HepG2 (cell line): Measurements from ENCODE around the gene CLDN10. TPM values are rescaled to one million over a fixed set of nuclear protein-coding genes. Genes with fewer than 3 reads are reported as not detected.

Source experiments
- ATAC-seq: fragments of 200-7000 bp; cut with Tn5 transposase; 3 replicates; pipeline ENCODE4 v1.9.1; 2020; ENCODE audit warnings: mild to moderate bottlenecking, moderate library complexity
- BruUV-seq: library from RNA; stranded (reverse); fragments of 400-500 nt; replicated peaks from 2 replicates; lab custom pipeline; 2021; lab: Mats Ljungman, UMichigan
- CTCF ChIA-PET: fragments of 300-600 bp; formaldehyde crosslinking; extraction: SDS; loops from one replicate; lab custom pipeline; 2021; ENCODE audit warnings: low total read pairs, inconsistent platforms, low intra/inter-chr PET ratio; lab: Yijun Ruan, JAX
- POLR2A ChIA-PET: fragments of 350-600 bp; sonication (Branson Sonifier 250); formaldehyde crosslinking; loops from one replicate; lab custom pipeline; 2020; ENCODE audit warnings: antibody characterized with exemption, inconsistent platforms; lab: Yijun Ruan, JAX
- DNase-seq: peaks from one replicate; pipeline ENCODE4 v3.0.0-alpha.2; 2015; ENCODE audit warnings: low spot score
- FAIRE-seq: peaks from 3 replicates; lab custom pipeline; 2011; peaks lifted over from hg19 to GRCh38; lab: Jason Lieb, UNC
- H2AFZ ChIP-seq: one replicate; pipeline ENCODE4 v1.6.1; 2011; ENCODE audit warnings: low read length, inconsistent platforms
- H3K27ac ChIP-seq: fragments of 300-600 bp; 3 replicates; pipeline ENCODE4 v1.8.0; 2011; ENCODE audit warnings: mixed run types, mild to moderate bottlenecking, mixed read lengths, low read length, inconsistent platforms; ENCODE audit not compliant: insufficient read depth; ENCODE audit errors: extremely low read length
- H3K27me3 ChIP-seq, 2 experiments: fragments of 200-600 bp in 1 of 2; 2 replicates in 1 of 2; 3 replicates in 1 of 2; pipeline versions ENCODE4 v1.6.0 to v1.8.0; 2011; ENCODE audit warnings: low read length in 2 of 2, mild to moderate bottlenecking in 2 of 2, moderate library complexity in 2 of 2, inconsistent platforms in 1 of 2; ENCODE audit not compliant: insufficient read depth in 2 of 2, control insufficient read depth in 1 of 2
- H3K36me3 ChIP-seq, 2 experiments: fragments of 200-600 bp in 1 of 2; replicated peaks in 1 of 2; 2 replicates in 1 of 2; 3 replicates in 1 of 2; pipeline versions ENCODE4 v1.5.1 to v1.8.0; 2011; ENCODE audit warnings: low read length in 2 of 2, inconsistent platforms in 1 of 2; ENCODE audit not compliant: insufficient read depth in 2 of 2, control insufficient read depth in 1 of 2
- H3K4me1 ChIP-seq: 2 replicates; pipeline ENCODE4 v1.5.1; 2012; ENCODE audit warnings: low read length, inconsistent platforms; ENCODE audit not compliant: insufficient read depth
- H3K4me2 ChIP-seq: 2 replicates; pipeline ENCODE4 v1.6.0; 2011; ENCODE audit warnings: low read depth, low read length, inconsistent platforms
- H3K4me3 ChIP-seq, 3 experiments: fragments of 200-600 bp in 1 of 3; sonication (generic), shearing (Covaris generic) in 1 of 3; replicated peaks in 1 of 3; 2 replicates each; pipeline ENCODE4 v1.5.1; 2011 to 2016; ENCODE audit warnings: low read length in 3 of 3, inconsistent platforms in 2 of 3, low read depth in 2 of 3, mild to moderate bottlenecking in 2 of 3, control low read depth in 1 of 3, mixed read lengths in 1 of 3; ENCODE audit not compliant: insufficient read depth in 1 of 3
- H3K79me2 ChIP-seq: one replicate; pipeline ENCODE4 v1.6.1; 2011; ENCODE audit warnings: low read length, inconsistent platforms; ENCODE audit not compliant: insufficient read depth
- H3K9ac ChIP-seq: 2 replicates; pipeline ENCODE4 v1.6.0; 2011; ENCODE audit warnings: mild to moderate bottlenecking, low read depth, low read length, inconsistent platforms; ENCODE audit not compliant: insufficient read depth
- H3K9me3 ChIP-seq: 2 replicates; pipeline ENCODE4 v1.5.1; 2012; ENCODE audit warnings: mild to moderate bottlenecking, low read length
- H4K20me1 ChIP-seq: 2 replicates; pipeline ENCODE4 v1.6.0; 2011; ENCODE audit warnings: inconsistent platforms, mild to moderate bottlenecking, low read length, moderate library complexity; ENCODE audit not compliant: insufficient read depth
- HNF4A ChIP-seq: sonication (generic); formaldehyde crosslinking; IDR thresholded peaks from 2 replicates; pipeline ENCODE4 v1.4.0; 2020; ENCODE audit warnings: missing genetic modification reagents
- KDM2A ChIP-seq: sonication (generic); formaldehyde crosslinking; IDR thresholded peaks from 2 replicates; pipeline ENCODE4 v1.4.0; 2020; ENCODE audit warnings: low read depth, missing genetic modification reagents, borderline replicate concordance
- RELA ChIP-seq: sonication (generic); formaldehyde crosslinking; IDR thresholded peaks from 2 replicates; pipeline ENCODE4 v1.4.0; 2020; ENCODE audit warnings: missing genetic modification reagents
- ZBTB40 ChIP-seq, 2 experiments: fragments of 450-650 bp in 1 of 2; sonication (generic) in 1 of 2; formaldehyde crosslinking in 1 of 2; IDR thresholded peaks; 2 replicates each; pipeline versions ENCODE4 v1.6.1 to v1.8.0; 2016 to 2022; ENCODE audit warnings: antibody characterized with exemption in 1 of 2, mild to moderate bottlenecking in 1 of 2, missing genetic modification reagents in 1 of 2
- ZFP91 ChIP-seq: sonication (generic); formaldehyde crosslinking; IDR thresholded peaks from 2 replicates; pipeline ENCODE4 v1.9.0; 2022; ENCODE audit warnings: missing genetic modification reagents, mild to moderate bottlenecking, borderline replicate concordance
- ZIK1 ChIP-seq: sonication (generic); formaldehyde crosslinking; IDR thresholded peaks from 2 replicates; pipeline ENCODE4 v1.5.0; 2020; ENCODE audit warnings: mild to moderate bottlenecking, low read depth, missing genetic modification reagents, borderline replicate concordance
- ZNF232 ChIP-seq: sonication (generic); formaldehyde crosslinking; IDR thresholded peaks from 2 replicates; pipeline ENCODE4 v1.4.0; 2020; ENCODE audit warnings: missing genetic modification reagents, borderline replicate concordance
- ZNF773 ChIP-seq: sonication (generic); formaldehyde crosslinking; IDR thresholded peaks from 2 replicates; pipeline ENCODE4 v1.4.0; 2020; ENCODE audit warnings: missing genetic modification reagents, borderline replicate concordance
- WGBS: methylation state at CpG from one replicate; pipeline ENCODE4 v1.1.6; 2017; ENCODE audit warnings: low lambda C conversion rate; 5-methylcytosine and 5-hydroxymethylcytosine counted together
- in situ Hi-C: cut with HindIII; loops from 2 replicates; pipeline ENCODE4 v1.10.0; 2017; ENCODE audit warnings: low pct_unique_long_range_greater_than_20kb; ENCODE audit not compliant: extremely low pct_ligation_motif_present
- intact Hi-C: fragments of 100-400 bp; cut with micrococcal nuclease; formaldehyde crosslinking; loops from one replicate; pipeline ENCODE4 v1.10.0; 2022; ENCODE audit not compliant: unreplicated experiment
- polyA plus RNA-seq, 8 experiments: library from polyadenylated mRNA; depleted of rRNA in 3 of 8; stranded (reverse) in 7 of 8; unstranded in 1 of 8; fragments of >200 nt; fragmentation: Illumina TruSeq in 4 of 8; extraction: Trizol in 4 of 8; gene quantifications; 2 replicates each; pipeline versions ENCODE4 v1.2.1 to v1.2.3, GENCODE V29; 2011 to 2016; ENCODE audit warnings: low read depth in 4 of 8, missing spikeins in 1 of 8, mixed read lengths in 1 of 8; ENCODE audit not compliant: insufficient read depth in 1 of 8
- total RNA-seq, 5 experiments: library from RNA; depleted of rRNA; stranded (reverse); fragments of >200 nt; fragmentation: Illumina TruSeq; extraction: Trizol; gene quantifications; 2 replicates each; pipeline ENCODE4 v1.2.3, GENCODE V29; 2016; ENCODE audit warnings: low read depth in 1 of 5

The CLDN10 gene
- total and polyA plus RNA-seq, 2 of the 13 experiments (the other 11 are each of a cell fraction or from before 2014, with no cell fraction given): not detected

GRCh38 chr13:95507991-95508390, 44.5 kb upstream of the CLDN10 start:
- Histone ChIP-seq H4K20me1 (no peaks in the 10 kb centered on the region), H3K9me3 (no peaks in the 10 kb centered on the region), H3K27ac (no peak overlapping the region), H3K27me3 (no peaks in the 10 kb centered on the region), H3K36me3 (no peaks in the 10 kb centered on the region), H2AFZ (no peak overlapping the region), H3K4me2 (no peak overlapping the region), H3K79me2 (no peaks in the 10 kb centered on the region), H3K4me3 (no peak overlapping the region), H3K9ac (no peak overlapping the region), H3K4me1 (no peaks in the 10 kb centered on the region)
- no TSS peak for BruUV-seq
- in situ Hi-C loops (no loop called here), intact Hi-C loops (no loop called here)
- 38% methylated on average over 1 of the region's 1 CpG for WGBS
- POLR2A ChIA-PET: no interaction called here
- FAIRE-seq: no peak
- ATAC-seq: no peak
- DNase-seq: no peak
- CTCF ChIA-PET: no interaction called here
- no peak for TF ChIP-seq ZFP91

GRCh38 chr13:95508996-95509395, 43.5 kb upstream of the CLDN10 start:
- Histone ChIP-seq H3K27ac (no peak overlapping the region), H3K27me3 (no peaks in the 10 kb centered on the region), H3K4me1 (no peaks in the 10 kb centered on the region), H3K4me2 (no peak overlapping the region), H4K20me1 (no peaks in the 10 kb centered on the region), H3K79me2 (no peaks in the 10 kb centered on the region), H3K4me3 (no peak overlapping the region), H3K9ac (no peak overlapping the region), H3K9me3 (no peaks in the 10 kb centered on the region), H3K36me3 (no peaks in the 10 kb centered on the region), H2AFZ (no peak overlapping the region)
- DNase-seq (no peak), ATAC-seq (no peak), FAIRE-seq (no peak)
- ChIA-PET POLR2A (no interaction called here), CTCF (no interaction called here)
- no TSS peak for BruUV-seq
- intact Hi-C loops (no loop called here), in situ Hi-C loops (no loop called here)
- no peak for TF ChIP-seq ZIK1 (CRISPR knock-in tag)
- no peak for TF ChIP-seq HNF4A (CRISPR knock-in tag)
- no peak for TF ChIP-seq ZNF232 (CRISPR knock-in tag)
- TF ChIP-seq ZNF773 (CRISPR knock-in tag): no peak
- TF ChIP-seq KDM2A (CRISPR knock-in tag): no peak
- no peak for TF ChIP-seq RELA (CRISPR knock-in tag)
- no peak for TF ChIP-seq ZBTB40 (IDR thresholded peaks at IDR 0.05)
- no peak for TF ChIP-seq ZBTB40 (CRISPR knock-in tag; IDR thresholded peaks at IDR 0.05)
